Activated CD4-positive, alpha-beta T cell treated with anti-CD3 and anti-CD28 coated beads, Interleukin-2, Interleukin-4, amounts not matched to agents 100 ng/mL and 50 ng/mL, durations not matched to agents 16 hours and 8 hours (primary cell): ENCODE data around the gene BCAT1.
"Not testable (repeated sequence)": the region's sequence is repeated elsewhere in the genome, so short reads cannot be mapped to it uniquely, and the experiment has no call there.

Source experiments
- DNase-seq: peaks from one replicate; pipeline ENCODE4 v3.0.0-alpha.2; 2020; ENCODE audit warnings: low spot score

BCAT1 gene

GRCh38 chr12:24926080-24926479 lies 22.8 kb downstream of the BCAT1 start:
- DNase-seq, result not testable (repeated sequence)

GRCh38 chr12:24922090-24922489 lies 26.8 kb downstream of the BCAT1 start:
- DNase-seq, result peak; percentile 58

GRCh38 chr12:24921251-24922038 lies 27.5 kb downstream of the BCAT1 start:
- DNase-seq, result peak; percentile 25

GRCh38 chr12:24920141-24920540 lies 28.8 kb downstream of the BCAT1 start:
- DNase-seq, result no peak

- peak; percentile 40 for DNase-seq
Observed at GRCh38 chr12:24919346-24920001, 29.4 kb downstream of the BCAT1 start.

GRCh38 chr12:24918596-24918995 lies 30.3 kb downstream of the BCAT1 start:
- no peak for DNase-seq

- no peak for DNase-seq
Observed at GRCh38 chr12:24915501-24915900, 33.4 kb downstream of the BCAT1 start.

GRCh38 chr12:24913953-24914352 lies 34.9 kb downstream of the BCAT1 start:
- DNase-seq, result no peak

- DNase-seq, result no peak
Observed at GRCh38 chr12:24913130-24913529, 35.8 kb downstream of the BCAT1 start.

GRCh38 chr12:24911271-24911791 lies 37.6 kb downstream of the BCAT1 start:
- no peak for DNase-seq

- DNase-seq, result not testable (repeated sequence)
Observed at GRCh38 chr12:24910192-24910591, 38.7 kb downstream of the BCAT1 start.

GRCh38 chr12:24909667-24910066 lies 39.2 kb downstream of the BCAT1 start:
- no peak for DNase-seq

GRCh38 chr12:24907464-24907863 lies 41.4 kb downstream of the BCAT1 start:
- DNase-seq, result no peak

GRCh38 chr12:24906141-24906540 lies 42.8 kb downstream of the BCAT1 start:
- DNase-seq, result no peak

- DNase-seq, result no peak
Observed at GRCh38 chr12:24905431-24905830, 43.5 kb downstream of the BCAT1 start.

GRCh38 chr12:24904871-24905270 lies 44.0 kb downstream of the BCAT1 start:
- DNase-seq, result no peak

- DNase-seq, result peak; percentile 33
Observed at GRCh38 chr12:24903329-24904088, 45.4 kb downstream of the BCAT1 start.

GRCh38 chr12:24902511-24903328 lies 46.2 kb downstream of the BCAT1 start:
- peak; percentile 68 for DNase-seq

- peak; percentile 54 for DNase-seq
Observed at GRCh38 chr12:24901576-24902461, 47.1 kb downstream of the BCAT1 start.

- no peak for DNase-seq
Observed at GRCh38 chr12:24900196-24900595, 48.7 kb downstream of the BCAT1 start.
